ENCODE results near the gene DDX24. TPM values are rescaled to one million over a fixed set of nuclear protein-coding genes. Genes with fewer than 3 reads are reported as not detected.

Gene DDX24
- total and polyA plus RNA-seq, 9 of the 15 experiments (the other 6 are each of a cell fraction or from before 2014, with no cell fraction given): 82.4 to 175 (median 122) TPM

GRCh38 chr14:94029671-94030203 lies 51.3 kb downstream of the DDX24 start:
- H3K9me3 ChIP-seq (replicated peaks; ENCODE audit: control insufficient read depth, insufficient read depth, low read depth, low read length): no peaks in the 10 kb centered on the region
- H3K9ac ChIP-seq (ENCODE audit: insufficient read depth in 1 of 2, low read depth in 2 of 2, low read length in 2 of 2): no peak overlapping the region
- ChIA-PET POLR2A (interaction anchor here (0.6 kb wide), 1 partner anchor 143 kb away, joined by 4 read pairs; no protein-coding TSS in a partner anchor), CTCF (ENCODE audit: low intra/inter-chr PET ratio) (no interaction called here)
- no peak overlapping the region for H3K4me2 ChIP-seq (ENCODE audit: insufficient read depth, low read length)
- no peak overlapping the region for H3K4me3 ChIP-seq
- 32% methylated on average over 5 of the region's 7 CpGs for WGBS (ENCODE audit: insufficient coverage, low coverage, missing lambda C conversion rate)
- no peaks in the 10 kb centered on the region for H3K79me2 ChIP-seq (ENCODE audit: control insufficient read depth, insufficient read depth, low read length)
- H3K4me1 ChIP-seq (replicated peaks in 1 of 2; ENCODE audit: control insufficient read depth in 2 of 2, insufficient read depth in 2 of 2, low read length in 2 of 2): peaks cover 0 to 7% of the 10 kb centered on the region in 2 experiments; a peak in 1 of 5 replicates
- peaks cover 0 to 12% of the 10 kb centered on the region in 2 experiments; a peak in 1 of 5 replicates for H3K27me3 ChIP-seq (ENCODE audit: control insufficient read depth in 2 of 2, insufficient read depth in 2 of 2, low read length in 2 of 2)
- FAIRE-seq (no peak), DNase-seq (ENCODE audit: extremely low read depth in 1 of 4, low spot score in 3 of 4) (no peak), ATAC-seq (no peak)
- H2AFZ ChIP-seq (ENCODE audit: low read depth, low read length): no peak overlapping the region
- intact Hi-C loops (cut with micrococcal nuclease) (no loop called here), in situ Hi-C loops (cut with MboI) (no loop called here)
- no peak for TF ChIP-seq E2F5 (CRISPR knock-in tag; IDR thresholded peaks at IDR 0.05)
- no peaks in the 10 kb centered on the region for H3K36me3 ChIP-seq (ENCODE audit: control insufficient read depth, insufficient read depth, low read length)
- peaks cover 6% of the 10 kb centered on the region; the same call in 1 of the 2 replicates for H4K20me1 ChIP-seq (replicated peaks; ENCODE audit: control insufficient read depth, insufficient read depth, low read length)
- BruUV-seq (replicated peaks): no TSS peak
- H3K27ac ChIP-seq (ENCODE audit: extremely low read depth, low read depth, low read length): no peak overlapping the region
- H3K9me1 ChIP-seq (ENCODE audit: control insufficient read depth, insufficient read depth, low read length): no peaks in the 10 kb centered on the region

GRCh38 chr14:94029265-94029664 lies 51.7 kb downstream of the DDX24 start:
- H3K27me3 ChIP-seq (ENCODE audit: control insufficient read depth in 2 of 2, insufficient read depth in 2 of 2, low read length in 2 of 2): peaks cover 0 to 7% of the 10 kb centered on the region in 2 experiments; a peak in 1 of 5 replicates
- no peak overlapping the region for H3K9ac ChIP-seq (ENCODE audit: insufficient read depth in 1 of 2, low read depth in 2 of 2, low read length in 2 of 2)
- BruUV-seq (replicated peaks): no TSS peak
- CTCF ChIA-PET (ENCODE audit: low intra/inter-chr PET ratio): no interaction called here
- no peaks in the 10 kb centered on the region for H3K9me1 ChIP-seq (ENCODE audit: control insufficient read depth, insufficient read depth, low read length)
- WGBS (ENCODE audit: insufficient coverage, low coverage, missing lambda C conversion rate): 15% methylated on average over 4 of the region's 4 CpGs
- no peak overlapping the region for H3K27ac ChIP-seq (ENCODE audit: extremely low read depth, low read depth, low read length)
- no peak overlapping the region for H2AFZ ChIP-seq (ENCODE audit: low read depth, low read length)
- POLR2A ChIA-PET: interaction anchor here (0.6 to 0.7 kb wide), 2 partner anchors 28 to 144 kb away, joined by 3 to 4 read pairs; no protein-coding TSS in a partner anchor
- peaks cover 0 to 7% of the 10 kb centered on the region in 2 experiments; a peak in 1 of 5 replicates for H3K4me1 ChIP-seq (replicated peaks in 1 of 2; ENCODE audit: control insufficient read depth in 2 of 2, insufficient read depth in 2 of 2, low read length in 2 of 2)
- no peaks in the 10 kb centered on the region for H3K9me3 ChIP-seq (replicated peaks; ENCODE audit: control insufficient read depth, insufficient read depth, low read depth, low read length)
- TF ChIP-seq UBTF (IDR thresholded peaks at IDR 0.05; ENCODE audit: borderline replicate concordance in 1 of 2, low read depth in 2 of 2, low read length in 2 of 2) (peak in 1 of 2 experiments; percentile 72; a peak in 1 of 4 replicates), TAL1 (IDR thresholded peaks at IDR 0.05) (no peak)
- peaks cover 6% of the 10 kb centered on the region; the same call in 1 of the 2 replicates for H4K20me1 ChIP-seq (replicated peaks; ENCODE audit: control insufficient read depth, insufficient read depth, low read length)
- ATAC-seq (no peak), FAIRE-seq (no peak), DNase-seq (ENCODE audit: extremely low read depth in 1 of 4, low spot score in 3 of 4) (no peak)
- H3K36me3 ChIP-seq (ENCODE audit: control insufficient read depth, insufficient read depth, low read length): no peaks in the 10 kb centered on the region
- intact Hi-C loops (cut with micrococcal nuclease) (no loop called here), in situ Hi-C loops (cut with MboI) (no loop called here)
- no peak overlapping the region for H3K4me2 ChIP-seq (ENCODE audit: insufficient read depth, low read length)
- no peaks in the 10 kb centered on the region for H3K79me2 ChIP-seq (ENCODE audit: control insufficient read depth, insufficient read depth, low read length)
- H3K4me3 ChIP-seq: no peak overlapping the region
